ENCODE measurements around the gene OR4D1. TPM values are rescaled to one million over a fixed set of nuclear protein-coding genes. Genes with fewer than 3 reads are reported as not detected.

OR4D1 gene
- total and polyA plus RNA-seq, 9 of the 15 experiments (the other 6 are each of a cell fraction or from before 2014, with no cell fraction given), result not detected

DNA sequence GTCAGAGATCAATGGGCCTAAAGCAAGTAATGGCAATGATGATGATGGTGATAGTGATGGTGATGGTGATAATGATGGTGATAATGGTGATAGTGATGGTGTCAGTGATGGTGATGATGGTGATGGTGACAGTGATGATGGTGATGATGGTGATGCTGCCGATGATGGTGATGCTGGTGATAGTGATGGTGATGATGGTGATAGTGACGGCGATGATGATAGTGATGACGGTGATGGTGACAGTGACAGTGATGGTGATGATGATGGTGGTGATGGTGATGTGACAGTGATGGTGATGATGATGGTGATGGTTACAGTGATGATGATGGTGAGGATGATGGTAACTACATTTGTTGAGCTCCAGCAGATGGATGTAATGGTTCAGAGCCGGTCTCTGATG is 30.8 kb upstream of the OR4D1 start:
- Histone ChIP-seq H3K9ac (ENCODE audit: insufficient read depth in 1 of 2, low read depth in 2 of 2, low read length in 2 of 2) (no peak overlapping the region), H3K79me2 (ENCODE audit: control insufficient read depth, insufficient read depth, low read length) (no peaks in the 10 kb centered on the region), H4K20me1 (replicated peaks; ENCODE audit: control insufficient read depth, insufficient read depth, low read length) (peaks cover 11% of the 10 kb centered on the region; the same call in 1 of the 2 replicates), H3K27ac (ENCODE audit: extremely low read depth, low read depth, low read length) (no peak overlapping the region), H3K36me3 (ENCODE audit: control insufficient read depth, insufficient read depth, low read length) (no peaks in the 10 kb centered on the region), H3K9me1 (ENCODE audit: control insufficient read depth, insufficient read depth, low read length) (no peaks in the 10 kb centered on the region), H3K4me2 (ENCODE audit: insufficient read depth, low read length) (no peak overlapping the region), H3K4me3 (no peak overlapping the region), H2AFZ (ENCODE audit: low read depth, low read length) (no peak overlapping the region), H3K9me3 (replicated peaks; ENCODE audit: control insufficient read depth, insufficient read depth, low read depth, low read length) (no peaks in the 10 kb centered on the region), H3K27me3 (ENCODE audit: control insufficient read depth in 2 of 2, insufficient read depth in 2 of 2, low read length in 2 of 2) (peaks cover 7 to 18% of the 10 kb centered on the region in 2 experiments; a peak in 3 of 5 replicates), H3K4me1 (replicated peaks in 1 of 2; ENCODE audit: control insufficient read depth in 2 of 2, insufficient read depth in 2 of 2, low read length in 2 of 2) (no peaks in the 10 kb centered on the region)
- ChIA-PET CTCF (ENCODE audit: low intra/inter-chr PET ratio) (no interaction called here), POLR2A (no interaction called here)
- intact Hi-C loops (cut with micrococcal nuclease) (loop anchor here (10.0 kb wide), 2 partner anchors 223 to 983 kb away; no protein-coding TSS in a partner anchor), in situ Hi-C loops (cut with MboI) (loop anchor here (5.0 to 25.0 kb wide), 2 partner anchors 260 to 980 kb away; no protein-coding TSS in a partner anchor)
- BruUV-seq (replicated peaks), result no TSS peak
- 0% methylated on average over 5 of the region's 5 CpGs for WGBS (ENCODE audit: insufficient coverage, low coverage, missing lambda C conversion rate)
- DNase-seq (ENCODE audit: extremely low read depth in 1 of 4, low spot score in 3 of 4) (no peak), ATAC-seq (no peak), FAIRE-seq (no peak)
- no peak for TF ChIP-seq MEF2D (tag; conservative IDR thresholded peaks at IDR 0.05; ENCODE audit: low read depth)
- peak; percentile 48; the same call in 1 of the 2 replicates for TF ChIP-seq CTBP1 (IDR thresholded peaks at IDR 0.05; ENCODE audit: borderline replicate concordance)
- no peak for TF ChIP-seq CREM (IDR thresholded peaks at IDR 0.05; ENCODE audit: low read depth)
- TF ChIP-seq ZNF384 (IDR thresholded peaks at IDR 0.05; ENCODE audit: low read depth, low read length), result no peak
- TF ChIP-seq RFX7 (CRISPR knock-in tag; IDR thresholded peaks at IDR 0.05), result no peak
- TF ChIP-seq ZNF778 (CRISPR knock-in tag; IDR thresholded peaks at IDR 0.05), result no peak
- TF ChIP-seq, protein P1, sequence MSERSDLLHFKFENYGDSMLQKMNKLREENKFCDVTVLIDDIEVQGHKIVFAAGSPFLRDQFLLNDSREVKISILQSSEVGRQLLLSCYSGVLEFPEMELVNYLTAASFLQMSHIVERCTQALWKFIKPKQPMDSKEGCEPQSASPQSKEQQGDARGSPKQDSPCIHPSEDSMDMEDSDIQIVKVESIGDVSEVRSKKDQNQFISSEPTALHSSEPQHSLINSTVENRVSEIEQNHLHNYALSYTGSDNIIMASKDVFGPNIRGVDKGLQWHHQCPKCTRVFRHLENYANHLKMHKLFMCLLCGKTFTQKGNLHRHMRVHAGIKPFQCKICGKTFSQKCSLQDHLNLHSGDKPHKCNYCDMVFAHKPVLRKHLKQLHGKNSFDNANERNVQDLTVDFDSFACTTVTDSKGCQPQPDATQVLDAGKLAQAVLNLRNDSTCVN (CRISPR knock-in tag; IDR thresholded peaks at IDR 0.05), result no peak
- TF ChIP-seq SRSF9 (IDR thresholded peaks at IDR 0.05; ENCODE audit: borderline replicate concordance, low read depth, low read length), result no peak
- TF ChIP-seq, protein P2, sequence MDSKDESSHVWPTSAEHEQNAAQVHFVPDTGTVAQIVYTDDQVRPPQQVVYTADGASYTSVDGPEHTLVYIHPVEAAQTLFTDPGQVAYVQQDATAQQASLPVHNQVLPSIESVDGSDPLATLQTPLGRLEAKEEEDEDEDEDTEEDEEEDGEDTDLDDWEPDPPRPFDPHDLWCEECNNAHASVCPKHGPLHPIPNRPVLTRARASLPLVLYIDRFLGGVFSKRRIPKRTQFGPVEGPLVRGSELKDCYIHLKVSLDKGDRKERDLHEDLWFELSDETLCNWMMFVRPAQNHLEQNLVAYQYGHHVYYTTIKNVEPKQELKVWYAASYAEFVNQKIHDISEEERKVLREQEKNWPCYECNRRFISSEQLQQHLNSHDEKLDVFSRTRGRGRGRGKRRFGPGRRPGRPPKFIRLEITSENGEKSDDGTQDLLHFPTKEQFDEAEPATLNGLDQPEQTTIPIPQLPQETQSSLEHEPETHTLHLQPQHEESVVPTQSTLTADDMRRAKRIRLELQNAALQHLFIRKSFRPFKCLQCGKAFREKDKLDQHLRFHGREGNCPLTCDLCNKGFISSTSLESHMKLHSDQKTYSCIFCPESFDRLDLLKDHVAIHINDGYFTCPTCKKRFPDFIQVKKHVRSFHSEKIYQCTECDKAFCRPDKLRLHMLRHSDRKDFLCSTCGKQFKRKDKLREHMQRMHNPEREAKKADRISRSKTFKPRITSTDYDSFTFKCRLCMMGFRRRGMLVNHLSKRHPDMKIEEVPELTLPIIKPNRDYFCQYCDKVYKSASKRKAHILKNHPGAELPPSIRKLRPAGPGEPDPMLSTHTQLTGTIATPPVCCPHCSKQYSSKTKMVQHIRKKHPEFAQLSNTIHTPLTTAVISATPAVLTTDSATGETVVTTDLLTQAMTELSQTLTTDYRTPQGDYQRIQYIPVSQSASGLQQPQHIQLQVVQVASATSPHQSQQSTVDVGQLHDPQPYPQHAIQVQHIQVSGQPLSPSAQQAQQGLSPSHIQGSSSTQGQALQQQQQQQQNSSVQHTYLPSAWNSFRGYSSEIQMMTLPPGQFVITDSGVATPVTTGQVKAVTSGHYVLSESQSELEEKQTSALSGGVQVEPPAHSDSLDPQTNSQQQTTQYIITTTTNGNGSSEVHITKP (IDR thresholded peaks at IDR 0.05; ENCODE audit: partially characterized antibody), result no peak
- TF ChIP-seq ELF4 (CRISPR knock-in tag; IDR thresholded peaks at IDR 0.05), result peak; percentile 47; the same call in 1 of the 2 replicates
- TF ChIP-seq, protein P3, sequence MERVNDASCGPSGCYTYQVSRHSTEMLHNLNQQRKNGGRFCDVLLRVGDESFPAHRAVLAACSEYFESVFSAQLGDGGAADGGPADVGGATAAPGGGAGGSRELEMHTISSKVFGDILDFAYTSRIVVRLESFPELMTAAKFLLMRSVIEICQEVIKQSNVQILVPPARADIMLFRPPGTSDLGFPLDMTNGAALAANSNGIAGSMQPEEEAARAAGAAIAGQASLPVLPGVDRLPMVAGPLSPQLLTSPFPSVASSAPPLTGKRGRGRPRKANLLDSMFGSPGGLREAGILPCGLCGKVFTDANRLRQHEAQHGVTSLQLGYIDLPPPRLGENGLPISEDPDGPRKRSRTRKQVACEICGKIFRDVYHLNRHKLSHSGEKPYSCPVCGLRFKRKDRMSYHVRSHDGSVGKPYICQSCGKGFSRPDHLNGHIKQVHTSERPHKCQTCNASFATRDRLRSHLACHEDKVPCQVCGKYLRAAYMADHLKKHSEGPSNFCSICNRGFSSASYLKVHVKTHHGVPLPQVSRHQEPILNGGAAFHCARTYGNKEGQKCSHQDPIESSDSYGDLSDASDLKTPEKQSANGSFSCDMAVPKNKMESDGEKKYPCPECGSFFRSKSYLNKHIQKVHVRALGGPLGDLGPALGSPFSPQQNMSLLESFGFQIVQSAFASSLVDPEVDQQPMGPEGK (CRISPR knock-in tag; IDR thresholded peaks at IDR 0.05; ENCODE audit: borderline replicate concordance), result no peak
- TF ChIP-seq ARHGAP35 (IDR thresholded peaks at IDR 0.05; ENCODE audit: partially characterized antibody), result peak; percentile 15
- TF ChIP-seq LEF1 (IDR thresholded peaks at IDR 0.05), result no peak
- no peak for TF ChIP-seq ZNF354B (CRISPR knock-in tag; IDR thresholded peaks at IDR 0.05)
- TF ChIP-seq, protein P4, sequence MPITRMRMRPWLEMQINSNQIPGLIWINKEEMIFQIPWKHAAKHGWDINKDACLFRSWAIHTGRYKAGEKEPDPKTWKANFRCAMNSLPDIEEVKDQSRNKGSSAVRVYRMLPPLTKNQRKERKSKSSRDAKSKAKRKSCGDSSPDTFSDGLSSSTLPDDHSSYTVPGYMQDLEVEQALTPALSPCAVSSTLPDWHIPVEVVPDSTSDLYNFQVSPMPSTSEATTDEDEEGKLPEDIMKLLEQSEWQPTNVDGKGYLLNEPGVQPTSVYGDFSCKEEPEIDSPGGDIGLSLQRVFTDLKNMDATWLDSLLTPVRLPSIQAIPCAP (CRISPR knock-in tag; IDR thresholded peaks at IDR 0.05; ENCODE audit: borderline replicate concordance), result no peak
- TF ChIP-seq SRF (CRISPR knock-in tag; IDR thresholded peaks at IDR 0.05), result no peak
- TF ChIP-seq KDM1A (IDR thresholded peaks at IDR 0.05), result peak; percentile 64 to 65
